ENCODE measurements around the gene SLC15A3.

The SLC15A3 gene

GRCh38 chr11:60945295-60945667, 6.7 kb downstream of the SLC15A3 start:
- no peak for DNase-seq (ENCODE audit: low spot score)

DNA sequence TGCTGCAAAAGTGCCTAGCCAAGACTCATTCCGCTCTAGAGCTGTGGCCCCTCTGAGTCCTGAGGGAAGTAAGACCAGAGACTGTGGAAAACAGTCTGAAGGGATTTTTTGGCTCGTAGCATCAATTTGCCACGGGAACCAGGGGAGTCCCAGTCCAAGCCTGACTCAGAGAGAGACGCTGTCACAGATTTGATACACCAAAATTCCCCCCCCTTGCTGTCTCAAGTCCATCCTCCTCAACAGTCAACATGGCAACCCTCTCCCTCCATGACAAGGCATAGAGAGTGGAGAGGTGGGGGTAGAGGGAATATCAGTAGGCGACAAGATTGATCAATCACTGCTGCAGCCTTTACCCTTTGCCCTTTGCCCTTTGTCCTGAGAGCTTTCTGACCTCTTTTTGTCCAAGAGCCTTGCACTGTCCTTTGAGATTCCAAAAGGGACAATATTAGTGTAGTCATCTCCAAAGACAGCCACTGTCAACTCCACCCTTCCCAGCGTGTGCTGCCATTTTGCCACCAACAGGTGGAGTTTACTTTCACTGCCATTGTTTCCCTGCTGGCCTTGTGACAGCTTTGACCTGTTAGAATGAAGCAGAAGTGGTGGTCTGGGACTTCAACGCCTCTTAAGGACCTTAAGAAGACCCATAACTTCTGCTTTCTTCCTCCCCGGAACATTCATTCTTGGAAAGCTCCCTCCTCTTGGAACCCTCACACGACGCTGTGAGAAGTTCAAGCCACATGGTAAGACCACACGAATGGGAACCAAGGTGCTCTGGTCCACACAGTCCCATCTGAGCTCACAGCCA, 7.3 kb downstream of the SLC15A3 start:
- no peak for DNase-seq (ENCODE audit: low spot score)

GRCh38 chr11:60942970-60943565, 8.9 kb downstream of the SLC15A3 start:
- no peak for DNase-seq (ENCODE audit: low spot score)

DNA sequence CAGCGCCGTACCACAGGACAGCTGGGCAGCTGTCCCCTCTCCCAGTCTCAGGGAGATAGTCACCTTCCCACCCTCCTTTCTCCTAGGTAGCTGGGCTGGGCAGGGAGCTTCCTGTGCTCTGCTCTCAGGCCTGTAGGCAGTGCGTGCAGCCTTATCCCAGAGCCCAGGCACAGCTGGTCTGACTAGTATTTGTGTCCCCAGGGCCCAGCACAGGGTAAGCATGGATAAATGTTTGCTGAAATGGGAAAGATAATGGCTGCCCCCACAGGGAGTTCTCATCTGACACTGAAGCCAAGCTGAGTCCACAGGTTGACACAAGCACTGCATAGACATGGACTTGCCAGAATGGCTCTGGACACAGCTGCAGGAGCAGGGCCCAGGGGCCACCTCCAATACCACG, 9.8 kb downstream of the SLC15A3 start:
- DNase-seq (ENCODE audit: low spot score) = no peak

- DNase-seq (ENCODE audit: low spot score) = no peak
Measured at GRCh38 chr11:60941371-60942119, 10.4 kb downstream of the SLC15A3 start.

DNA sequence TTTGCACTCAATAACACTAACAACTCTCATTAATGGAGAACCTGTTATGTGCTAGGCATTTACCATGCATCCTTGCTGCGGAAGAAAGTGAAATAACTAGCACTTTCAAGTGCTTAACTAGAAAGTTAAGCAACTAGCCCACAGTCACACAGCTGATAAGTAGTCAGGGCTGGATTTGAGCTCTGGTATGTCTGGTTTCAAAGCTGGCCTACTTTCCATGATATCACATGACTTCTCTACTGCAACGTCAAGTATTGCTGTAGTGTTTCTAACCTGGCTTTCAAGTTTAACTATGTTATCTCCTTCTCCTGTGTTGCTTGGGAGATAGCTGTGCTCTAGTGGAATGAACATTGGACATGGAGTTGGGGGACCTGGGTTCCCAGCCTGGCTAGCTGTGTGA, 12.1 kb downstream of the SLC15A3 start:
- DNase-seq (ENCODE audit: low spot score) = no peak

DNA sequence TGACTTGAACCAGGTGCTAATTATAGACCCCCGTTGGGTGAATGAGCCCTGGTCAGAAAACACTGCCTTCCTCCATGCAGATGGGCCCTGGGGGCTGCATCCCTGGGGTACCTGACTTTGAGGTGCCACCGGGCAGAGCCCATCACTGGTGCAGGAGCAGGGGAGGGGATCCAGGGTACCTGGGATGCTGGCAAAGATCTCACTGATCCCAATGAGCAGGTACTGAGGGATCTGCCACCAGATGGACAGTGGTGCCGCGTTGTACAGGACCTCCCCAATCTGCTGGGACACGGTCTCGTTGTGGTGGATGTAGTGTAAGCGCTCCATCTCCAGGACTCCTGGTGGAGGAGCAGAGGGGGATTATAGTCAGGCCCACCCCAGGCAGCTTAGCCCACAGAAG, 12.7 kb downstream of the SLC15A3 start:
- no peak for DNase-seq (ENCODE audit: low spot score)

DNA sequence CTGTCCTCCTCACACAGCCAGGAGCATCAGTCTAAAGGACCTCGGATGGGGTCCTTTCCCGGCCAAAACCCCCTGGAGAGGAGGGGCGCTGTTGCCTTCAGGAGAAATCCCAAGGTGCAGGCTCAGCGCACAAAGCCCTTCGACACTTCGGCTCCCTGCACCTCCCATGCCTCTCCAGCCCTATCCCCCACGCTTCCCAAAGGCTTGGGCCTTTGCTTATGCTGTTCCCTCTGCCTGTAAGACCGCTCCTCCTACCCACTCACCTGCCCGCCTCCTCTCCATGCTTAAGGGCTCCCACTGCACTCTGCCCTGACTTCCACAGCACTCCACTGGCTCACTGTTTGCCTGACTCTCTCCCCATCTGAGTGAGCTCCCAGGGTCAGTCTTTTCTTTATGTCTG, 13.5 kb downstream of the SLC15A3 start:
- no peak for DNase-seq (ENCODE audit: low spot score)

DNA sequence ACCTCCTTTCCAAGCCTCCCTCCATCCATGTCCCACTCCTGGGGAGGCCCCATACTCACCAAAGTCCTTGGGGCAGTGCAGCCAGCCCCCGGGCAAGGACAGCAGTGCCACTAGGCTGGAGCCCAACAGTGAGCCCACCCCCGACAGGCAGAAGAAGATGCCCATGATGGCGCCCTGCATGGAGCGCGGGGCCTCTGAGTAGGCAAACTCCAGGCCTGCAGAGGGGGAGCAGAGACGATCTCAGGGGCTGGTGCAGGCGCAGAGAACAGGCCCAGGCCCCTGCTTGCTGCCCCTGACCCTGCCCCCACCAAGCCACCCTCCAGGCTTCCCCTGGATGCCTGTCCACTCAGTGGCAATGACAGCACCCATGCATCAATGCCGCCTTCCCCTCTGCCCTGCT, 14.2 kb downstream of the SLC15A3 start:
- no peak for DNase-seq (ENCODE audit: low spot score)

- DNase-seq (ENCODE audit: low spot score) = no peak
Measured at GRCh38 chr11:60937144-60937527, 14.8 kb downstream of the SLC15A3 start.

GRCh38 chr11:60936467-60937143, 15.4 kb downstream of the SLC15A3 start:
- no peak for DNase-seq (ENCODE audit: low spot score)

DNA sequence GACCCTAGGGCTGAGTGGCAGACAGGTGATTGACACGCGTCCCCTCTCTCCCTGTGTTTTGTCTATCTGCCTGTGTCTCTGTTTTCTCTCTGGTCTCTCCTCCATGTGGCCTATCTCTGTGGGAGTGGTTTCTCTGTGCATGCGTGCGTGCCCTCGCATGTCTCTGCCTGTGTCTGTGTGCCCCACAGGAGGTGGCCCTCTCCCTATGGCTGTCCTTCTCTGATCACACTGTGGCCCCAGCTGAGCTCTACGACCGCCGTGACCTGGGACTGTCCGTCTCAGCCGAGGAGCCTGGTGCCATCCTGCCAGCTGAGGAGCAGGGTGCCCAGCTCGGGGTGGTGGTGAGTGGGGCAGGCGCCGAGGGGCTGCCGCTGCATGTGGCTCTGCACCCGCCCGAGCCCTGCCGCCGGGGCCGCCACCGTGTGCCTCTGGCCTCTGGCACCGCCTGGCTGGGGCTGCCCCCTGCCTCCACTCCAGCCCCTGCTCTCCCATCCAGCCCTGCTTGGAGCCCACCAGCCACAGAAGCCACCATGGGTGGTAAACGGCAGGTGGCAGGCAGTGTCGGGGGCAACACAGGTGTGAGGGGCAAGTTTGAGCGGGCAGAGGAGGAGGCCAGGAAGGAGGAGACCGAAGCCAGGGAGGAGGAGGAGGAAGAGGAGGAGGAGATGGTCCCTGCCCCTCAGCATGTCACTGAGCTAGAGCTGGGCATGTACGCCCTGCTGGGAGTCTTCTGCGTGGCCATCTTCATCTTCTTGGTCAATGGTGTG, 16.1 kb downstream of the SLC15A3 start:
- DNase-seq (ENCODE audit: low spot score) = no peak

GRCh38 chr11:60934790-60935605, 17.0 kb downstream of the SLC15A3 start:
- DNase-seq (ENCODE audit: low spot score) = no peak

- DNase-seq (ENCODE audit: low spot score) = no peak
Measured at GRCh38 chr11:60934124-60934789, 17.7 kb downstream of the SLC15A3 start.

GRCh38 chr11:60933416-60934123, 18.4 kb downstream of the SLC15A3 start:
- no peak for DNase-seq (ENCODE audit: low spot score)

DNA sequence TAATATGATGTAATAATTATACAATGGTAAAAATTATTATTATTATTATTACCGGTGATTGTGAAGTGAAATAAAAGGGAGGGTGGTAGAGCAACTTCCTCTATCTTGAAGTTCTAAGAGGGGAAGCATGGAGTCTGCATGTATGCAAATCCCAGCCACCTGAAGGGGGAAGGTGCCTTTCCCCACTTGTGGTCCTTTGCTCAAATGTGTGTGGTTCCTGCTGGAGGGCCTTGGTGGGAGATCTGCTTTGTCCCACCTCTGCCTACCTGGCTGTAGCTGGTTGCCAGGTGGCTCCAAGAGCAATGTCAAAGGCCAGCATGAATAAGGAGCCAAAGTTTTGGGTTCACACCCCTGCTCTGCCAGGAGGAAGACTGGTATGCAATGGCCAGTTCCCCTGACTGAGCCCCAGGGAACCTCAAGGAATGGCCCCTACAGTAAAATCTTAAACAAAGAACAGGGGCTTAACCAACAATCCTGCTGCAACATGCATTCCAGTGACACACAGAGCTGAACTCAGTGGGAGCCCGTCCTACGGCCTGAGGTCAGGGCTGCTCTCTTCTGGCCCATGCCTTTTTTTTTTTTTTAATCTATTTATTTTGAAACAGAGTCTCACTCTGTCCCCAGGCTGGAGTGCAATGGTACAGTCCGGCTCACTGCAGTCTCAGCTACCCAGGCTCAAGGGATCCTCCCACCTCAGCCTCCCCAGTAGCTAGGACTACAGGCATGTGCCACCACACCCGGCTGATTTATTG, 19.2 kb downstream of the SLC15A3 start:
- no peak for DNase-seq (ENCODE audit: low spot score)

GRCh38 chr11:60931917-60932316, 20.1 kb downstream of the SLC15A3 start:
- no peak for DNase-seq (ENCODE audit: low spot score)

- no peak for DNase-seq (ENCODE audit: low spot score)
Measured at GRCh38 chr11:60930394-60930793, 21.6 kb downstream of the SLC15A3 start.

- no peak for DNase-seq (ENCODE audit: low spot score)
Measured at GRCh38 chr11:60929764-60930163, 22.2 kb downstream of the SLC15A3 start.
